ENCODE results near the gene CCL24. TPM values are rescaled to one million over a fixed set of nuclear protein-coding genes. Genes with fewer than 3 reads are reported as not detected.

The CCL24 gene
- total RNA-seq, 4 donors from 2014 or later = not detected

- no peaks in the 10 kb centered on the region for H3K36me3 ChIP-seq
- no peaks in the 10 kb centered on the region for H3K4me1 ChIP-seq
- H3K4me3 ChIP-seq = no peak overlapping the region
- in situ Hi-C loops (cut with MboI; ENCODE audit: low sequenced_read_pairs in 4 of 4) (no loop called here), intact Hi-C loops (cut with DNase I; ENCODE audit: low total_unique reads) (no loop called here)
- H3K9me3 ChIP-seq = peaks cover 0 to 13% (median 0%) of the 10 kb centered on the region in 3 donors
- TF ChIP-seq POLR2A (IDR thresholded peaks at IDR 0.05) (no peak), CTCF (IDR thresholded peaks at IDR 0.05 in 4 of 5, conservative IDR thresholded peaks at IDR 0.05 in 1 of 5) (no peak)
- no peak for DNase-seq
- no peaks in the 10 kb centered on the region for H3K27me3 ChIP-seq
- H3K27ac ChIP-seq = no peak overlapping the region
- ATAC-seq = no peak
Measured at GRCh38 chr7:75809396-75809795, 4.2 kb downstream of the CCL24 start.

GRCh38 chr7:75808106-75808505, 5.5 kb downstream of the CCL24 start:
- Histone ChIP-seq H3K27ac (no peak overlapping the region), H3K4me3 (no peak overlapping the region), H3K36me3 (no peaks in the 10 kb centered on the region), H3K4me1 (no peaks in the 10 kb centered on the region), H3K27me3 (no peaks in the 10 kb centered on the region), H3K9me3 (peaks cover 0 to 13% (median 0%) of the 10 kb centered on the region in 3 donors)
- intact Hi-C loops (cut with DNase I; ENCODE audit: low total_unique reads) (no loop called here), in situ Hi-C loops (cut with MboI; ENCODE audit: low sequenced_read_pairs in 4 of 4) (no loop called here)
- TF ChIP-seq CTCF (IDR thresholded peaks at IDR 0.05 in 4 of 5, conservative IDR thresholded peaks at IDR 0.05 in 1 of 5) (no peak), POLR2A (IDR thresholded peaks at IDR 0.05) (no peak)
- DNase-seq (no peak), ATAC-seq (no peak)

- intact Hi-C loops (cut with DNase I; ENCODE audit: low total_unique reads) = no loop called here
Measured at GRCh38 chr7:75807452-75807851, 6.2 kb downstream of the CCL24 start.

GRCh38 chr7:75806560-75807307, 6.9 kb downstream of the CCL24 start:
- TF ChIP-seq CTCF (IDR thresholded peaks at IDR 0.05 in 4 of 5, conservative IDR thresholded peaks at IDR 0.05 in 1 of 5) (no peak), POLR2A (IDR thresholded peaks at IDR 0.05) (no peak)
- no peaks in the 10 kb centered on the region for H3K36me3 ChIP-seq
- in situ Hi-C loops (cut with MboI; ENCODE audit: low sequenced_read_pairs in 4 of 4) = no loop called here
- no peak overlapping the region for H3K4me3 ChIP-seq
- no peak overlapping the region for H3K27ac ChIP-seq
- no peaks in the 10 kb centered on the region for H3K27me3 ChIP-seq
- no peak for ATAC-seq
- intact Hi-C loops (cut with DNase I; ENCODE audit: low total_unique reads) = no loop called here
- H3K9me3 ChIP-seq = peaks cover 0 to 13% (median 0%) of the 10 kb centered on the region in 3 donors
- no peaks in the 10 kb centered on the region for H3K4me1 ChIP-seq
- no peak for DNase-seq

More at GRCh38 chr7:75807452-75807851, 6.2 kb downstream of the CCL24 start:
- no peaks in the 10 kb centered on the region for H3K36me3 ChIP-seq
- ATAC-seq = no peak
- no peaks in the 10 kb centered on the region for H3K4me1 ChIP-seq
- H3K27ac ChIP-seq = no peak overlapping the region
- no peak for TF ChIP-seq POLR2A (IDR thresholded peaks at IDR 0.05)
- no peak for TF ChIP-seq CTCF (IDR thresholded peaks at IDR 0.05 in 4 of 5, conservative IDR thresholded peaks at IDR 0.05 in 1 of 5)
- H3K27me3 ChIP-seq = no peaks in the 10 kb centered on the region
- no peak overlapping the region for H3K4me3 ChIP-seq
- in situ Hi-C loops (cut with MboI; ENCODE audit: low sequenced_read_pairs in 4 of 4) = no loop called here
- no peak for DNase-seq
- peaks cover 0 to 13% (median 0%) of the 10 kb centered on the region in 3 donors for H3K9me3 ChIP-seq

Data from gastrocnemius medialis (tissue), 4 donors.